Activated CD8-positive, alpha-beta memory T cell treated with anti-CD3 and anti-CD28 coated beads, Interleukin-2, amount 50 U/mL, for 48 hours (primary cell): ENCODE data around the gene HSPA6.
"Not testable (repeated sequence)": the region's sequence is repeated elsewhere in the genome, so short reads cannot be mapped to it uniquely, and the experiment has no call there.

Source experiments
- DNase-seq: peaks from one replicate; pipeline ENCODE4 v3.0.0-alpha.2; 2020

HSPA6 gene

GRCh38 chr1:161563522-161563921, 39.2 kb downstream of the HSPA6 start:
- DNase-seq = not testable (repeated sequence)

- DNase-seq = not testable (repeated sequence)
Measured at GRCh38 chr1:161566602-161566960, 42.2 kb downstream of the HSPA6 start.

GRCh38 chr1:161571703-161572102, 47.4 kb downstream of the HSPA6 start:
- not testable (repeated sequence) for DNase-seq
